ENCODE data around the gene LAPTM5.

DNA sequence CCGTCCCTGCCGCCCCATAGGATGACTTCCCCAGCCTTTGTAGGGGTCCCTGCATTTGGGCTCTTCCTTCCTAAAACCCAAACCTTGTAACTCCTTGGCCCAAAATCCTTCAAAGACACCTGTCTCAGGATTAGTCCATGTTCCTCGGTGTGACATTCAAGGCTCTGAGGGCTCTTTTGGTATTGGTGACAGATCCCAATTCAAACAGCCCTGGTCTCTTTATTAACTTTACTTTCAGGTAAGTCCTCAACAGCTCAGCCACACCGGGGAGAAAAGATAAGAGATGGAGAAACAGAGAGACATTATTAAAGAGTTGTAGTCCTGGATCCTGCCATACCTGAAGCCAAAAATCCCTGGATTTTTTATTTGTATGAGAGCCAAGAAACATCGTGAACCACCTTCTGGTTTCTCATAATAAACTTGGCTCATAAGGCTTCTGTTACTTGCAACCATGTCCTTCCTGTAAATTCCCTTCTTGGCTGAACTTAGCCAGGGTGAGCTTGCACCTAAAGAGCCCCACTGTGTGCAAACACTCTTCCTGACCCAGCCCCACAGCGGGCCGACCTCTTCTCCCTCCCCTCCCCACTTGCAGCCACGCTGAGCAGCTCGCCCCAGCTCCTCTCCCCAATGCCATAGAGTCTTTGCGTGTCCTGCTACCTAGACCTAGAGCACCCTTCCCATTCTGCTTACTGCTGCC, 26.3 kb downstream of the LAPTM5 start:
- TF ChIP-seq, protein P1, sequence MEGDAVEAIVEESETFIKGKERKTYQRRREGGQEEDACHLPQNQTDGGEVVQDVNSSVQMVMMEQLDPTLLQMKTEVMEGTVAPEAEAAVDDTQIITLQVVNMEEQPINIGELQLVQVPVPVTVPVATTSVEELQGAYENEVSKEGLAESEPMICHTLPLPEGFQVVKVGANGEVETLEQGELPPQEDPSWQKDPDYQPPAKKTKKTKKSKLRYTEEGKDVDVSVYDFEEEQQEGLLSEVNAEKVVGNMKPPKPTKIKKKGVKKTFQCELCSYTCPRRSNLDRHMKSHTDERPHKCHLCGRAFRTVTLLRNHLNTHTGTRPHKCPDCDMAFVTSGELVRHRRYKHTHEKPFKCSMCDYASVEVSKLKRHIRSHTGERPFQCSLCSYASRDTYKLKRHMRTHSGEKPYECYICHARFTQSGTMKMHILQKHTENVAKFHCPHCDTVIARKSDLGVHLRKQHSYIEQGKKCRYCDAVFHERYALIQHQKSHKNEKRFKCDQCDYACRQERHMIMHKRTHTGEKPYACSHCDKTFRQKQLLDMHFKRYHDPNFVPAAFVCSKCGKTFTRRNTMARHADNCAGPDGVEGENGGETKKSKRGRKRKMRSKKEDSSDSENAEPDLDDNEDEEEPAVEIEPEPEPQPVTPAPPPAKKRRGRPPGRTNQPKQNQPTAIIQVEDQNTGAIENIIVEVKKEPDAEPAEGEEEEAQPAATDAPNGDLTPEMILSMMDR (IDR thresholded peaks at IDR 0.05) = no peak
- TF ChIP-seq POLR2A (IDR thresholded peaks at IDR 0.05) = no peak

All from vagina (tissue), 2 donors.